Measurements from ENCODE around the gene BACE1. TPM values are rescaled to one million over a fixed set of nuclear protein-coding genes. Genes with fewer than 3 reads are reported as not detected.

BACE1 gene
- total RNA-seq, 1 donor from 2014 or later = 8.2 TPM

- H2AFZ ChIP-seq (replicated peaks) = no peak overlapping the region
- Mint-ChIP-seq H3K4me1 (peaks cover 2% of the 10 kb centered on the region), H3K27me3 (ENCODE audit: insufficient read depth, low read depth) (peaks cover 4% of the 10 kb centered on the region), H3K36me3 (peaks cover 39% of the 10 kb centered on the region), H3K4me3 (no peak overlapping the region), H3K9me3 (no peaks in the 10 kb centered on the region), H3K27ac (no peak overlapping the region)
- no peaks in the 10 kb centered on the region for H3K27me3 ChIP-seq
- no peak for DNase-seq (ENCODE audit: low spot score)
- H3K4me2 ChIP-seq = no peak overlapping the region
- H3K4me1 ChIP-seq = no peaks in the 10 kb centered on the region
- no peaks in the 10 kb centered on the region for H3K9me3 ChIP-seq (ENCODE audit: low read depth)
- no peak overlapping the region for H3K9ac ChIP-seq
- H3K36me3 ChIP-seq = peaks cover 11% of the 10 kb centered on the region
- TF ChIP-seq, protein P1, sequence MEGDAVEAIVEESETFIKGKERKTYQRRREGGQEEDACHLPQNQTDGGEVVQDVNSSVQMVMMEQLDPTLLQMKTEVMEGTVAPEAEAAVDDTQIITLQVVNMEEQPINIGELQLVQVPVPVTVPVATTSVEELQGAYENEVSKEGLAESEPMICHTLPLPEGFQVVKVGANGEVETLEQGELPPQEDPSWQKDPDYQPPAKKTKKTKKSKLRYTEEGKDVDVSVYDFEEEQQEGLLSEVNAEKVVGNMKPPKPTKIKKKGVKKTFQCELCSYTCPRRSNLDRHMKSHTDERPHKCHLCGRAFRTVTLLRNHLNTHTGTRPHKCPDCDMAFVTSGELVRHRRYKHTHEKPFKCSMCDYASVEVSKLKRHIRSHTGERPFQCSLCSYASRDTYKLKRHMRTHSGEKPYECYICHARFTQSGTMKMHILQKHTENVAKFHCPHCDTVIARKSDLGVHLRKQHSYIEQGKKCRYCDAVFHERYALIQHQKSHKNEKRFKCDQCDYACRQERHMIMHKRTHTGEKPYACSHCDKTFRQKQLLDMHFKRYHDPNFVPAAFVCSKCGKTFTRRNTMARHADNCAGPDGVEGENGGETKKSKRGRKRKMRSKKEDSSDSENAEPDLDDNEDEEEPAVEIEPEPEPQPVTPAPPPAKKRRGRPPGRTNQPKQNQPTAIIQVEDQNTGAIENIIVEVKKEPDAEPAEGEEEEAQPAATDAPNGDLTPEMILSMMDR (IDR thresholded peaks at IDR 0.05) = no peak
- TF ChIP-seq EZH2 (IDR thresholded peaks at IDR 0.05) = no peak
- TF ChIP-seq EZH2phosphoT487 (IDR thresholded peaks at IDR 0.05) = no peak
- no peak overlapping the region for H3K4me3 ChIP-seq
- H4K20me1 ChIP-seq (ENCODE audit: low read depth) = no peaks in the 10 kb centered on the region
- H3F3A ChIP-seq (ENCODE audit: low read depth) = no peaks in the 10 kb centered on the region
- no peak overlapping the region for H3K27ac ChIP-seq
- no peaks in the 10 kb centered on the region for H3K79me2 ChIP-seq (ENCODE audit: low read depth)
Observed at GRCh38 chr11:117249571-117249970, 66.5 kb downstream of the BACE1 start.

- Mint-ChIP-seq H3K4me3 (no peak overlapping the region), H3K4me1 (peaks cover 2% of the 10 kb centered on the region), H3K9me3 (no peaks in the 10 kb centered on the region), H3K36me3 (peaks cover 40% of the 10 kb centered on the region), H3K27ac (no peak overlapping the region), H3K27me3 (ENCODE audit: insufficient read depth, low read depth) (peaks cover 4% of the 10 kb centered on the region)
- no peaks in the 10 kb centered on the region for H4K20me1 ChIP-seq (ENCODE audit: low read depth)
- TF ChIP-seq EZH2phosphoT487 (IDR thresholded peaks at IDR 0.05) (no peak), EZH2 (IDR thresholded peaks at IDR 0.05) (no peak)
- TF ChIP-seq, protein P1 (IDR thresholded peaks at IDR 0.05) = no peak
- no peak overlapping the region for H3K27ac ChIP-seq
- H3K4me1 ChIP-seq = no peaks in the 10 kb centered on the region
- no peak overlapping the region for H3K4me3 ChIP-seq
- no peaks in the 10 kb centered on the region for H3K9me3 ChIP-seq (ENCODE audit: low read depth)
- H3K4me2 ChIP-seq = no peak overlapping the region
- no peaks in the 10 kb centered on the region for H3F3A ChIP-seq (ENCODE audit: low read depth)
- DNase-seq (ENCODE audit: low spot score) = no peak
- H3K9ac ChIP-seq = no peak overlapping the region
- no peaks in the 10 kb centered on the region for H3K27me3 ChIP-seq
- peaks cover 16% of the 10 kb centered on the region for H3K36me3 ChIP-seq
- no peak overlapping the region for H2AFZ ChIP-seq (replicated peaks)
- H3K79me2 ChIP-seq (ENCODE audit: low read depth) = no peaks in the 10 kb centered on the region
Observed at GRCh38 chr11:117248341-117248740, 67.7 kb downstream of the BACE1 start.

DNA sequence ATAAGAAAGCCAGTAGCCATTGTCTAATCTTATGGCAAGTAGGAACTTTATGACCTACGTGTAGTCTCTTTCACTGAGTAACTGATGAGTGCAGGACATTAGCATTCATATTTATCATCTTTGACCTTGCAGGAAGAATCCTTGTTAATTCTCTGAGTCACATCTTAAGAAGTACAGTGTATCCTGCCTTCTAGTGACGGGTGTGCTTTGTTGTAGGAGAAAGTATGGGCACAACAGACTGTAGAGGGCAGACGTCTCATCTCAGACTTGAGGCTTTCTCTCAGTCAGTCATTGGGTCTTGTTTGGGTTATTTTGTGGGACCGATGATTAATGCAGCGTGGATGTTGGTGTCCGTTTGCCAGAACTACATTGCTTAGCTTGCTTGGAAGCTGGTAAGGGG, 76.8 kb downstream of the BACE1 start:
- H3K27ac ChIP-seq = no peak overlapping the region
- peaks cover 30% of the 10 kb centered on the region for H3K79me2 ChIP-seq (ENCODE audit: low read depth)
- H3K9ac ChIP-seq = no peak overlapping the region
- no peak overlapping the region for H2AFZ ChIP-seq (replicated peaks)
- H3K27ac Mint-ChIP-seq = no peak overlapping the region
- no peaks in the 10 kb centered on the region for H3F3A ChIP-seq (ENCODE audit: low read depth)
- no peak overlapping the region for H3K4me3 Mint-ChIP-seq
- H3K4me3 ChIP-seq = no peak overlapping the region
- TF ChIP-seq, protein P1 (IDR thresholded peaks at IDR 0.05) = no peak
- TF ChIP-seq EZH2phosphoT487 (IDR thresholded peaks at IDR 0.05) (no peak), EZH2 (IDR thresholded peaks at IDR 0.05) (no peak)
- H3K36me3 Mint-ChIP-seq = peaks cover 22% of the 10 kb centered on the region
- no peaks in the 10 kb centered on the region for H3K27me3 Mint-ChIP-seq (ENCODE audit: insufficient read depth, low read depth)
- DNase-seq (ENCODE audit: low spot score) = no peak
- no peaks in the 10 kb centered on the region for H3K4me1 ChIP-seq
- H4K20me1 ChIP-seq (ENCODE audit: low read depth) = peaks cover 6% of the 10 kb centered on the region
- H3K9me3 Mint-ChIP-seq = no peaks in the 10 kb centered on the region
- peaks cover 1% of the 10 kb centered on the region for H3K4me1 Mint-ChIP-seq
- H3K4me2 ChIP-seq = no peak overlapping the region
- H3K27me3 ChIP-seq = no peaks in the 10 kb centered on the region
- H3K36me3 ChIP-seq = peaks cover 14% of the 10 kb centered on the region
- no peaks in the 10 kb centered on the region for H3K9me3 ChIP-seq (ENCODE audit: low read depth)

All from neural progenitor cell (in vitro differentiated cells).